GM18508 (cell line): ENCODE data around the gene NKX2-3.

Source experiments
- ATAC-seq: cut with Tn5 transposase; IDR thresholded peaks from one replicate; pipeline ENCODE4 v1.9.1; 2021; ENCODE audit warnings: moderate number of reproducible peaks; ENCODE audit not compliant: insufficient read depth, unreplicated experiment

Gene NKX2-3

GRCh38 chr10:99525897-99526296, 6.8 kb upstream of the NKX2-3 start:
- ATAC-seq: no peak

GRCh38 chr10:99526861-99527504, 5.8 kb upstream of the NKX2-3 start:
- ATAC-seq: no peak

DNA sequence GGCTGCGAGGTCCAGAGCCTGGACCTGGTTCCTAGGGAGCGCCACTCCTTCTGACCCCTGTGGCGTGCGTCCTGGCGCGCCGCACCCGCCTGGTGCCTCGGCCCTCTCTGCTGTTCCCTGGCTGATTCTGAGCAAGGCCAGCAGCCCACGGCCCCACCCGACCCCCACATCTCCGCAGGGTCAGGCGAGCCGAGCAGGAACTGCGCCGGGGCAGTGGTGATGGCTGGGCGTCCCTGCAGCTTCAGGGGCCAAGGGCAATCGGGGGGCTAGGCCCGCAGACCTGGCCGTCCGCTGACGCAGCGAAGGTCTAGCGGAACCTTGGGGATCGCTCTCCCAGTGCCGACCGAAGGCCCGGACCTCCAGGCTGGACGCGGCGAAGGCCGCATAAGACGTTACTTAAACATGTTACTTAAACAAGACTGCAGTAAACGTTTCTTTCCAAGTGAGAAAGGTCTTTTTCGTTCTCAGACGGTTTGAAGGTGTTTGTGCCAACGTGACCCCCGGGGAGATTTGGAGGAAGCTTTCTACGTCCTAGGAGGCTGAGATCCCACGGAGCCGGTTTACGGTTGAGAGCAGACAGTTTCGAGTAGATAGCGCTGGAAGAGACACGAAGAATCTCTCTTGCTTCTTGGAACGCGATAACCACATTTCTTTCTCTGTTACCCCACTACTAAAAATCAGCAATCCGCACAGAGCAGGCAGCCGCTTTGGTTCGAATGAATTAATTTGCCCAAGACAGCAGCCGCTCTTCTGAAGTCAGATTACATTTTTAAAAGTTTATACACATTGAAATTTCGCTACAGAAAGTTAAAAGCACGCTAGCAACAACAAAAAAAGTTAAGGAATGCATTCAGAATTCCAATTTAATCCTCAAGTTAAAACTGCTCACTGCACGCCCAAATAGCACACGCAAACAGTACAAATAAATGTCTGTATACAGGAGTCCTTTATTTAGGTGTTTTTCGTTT, 4.9 kb upstream of the NKX2-3 start:
- no peak for ATAC-seq

DNA sequence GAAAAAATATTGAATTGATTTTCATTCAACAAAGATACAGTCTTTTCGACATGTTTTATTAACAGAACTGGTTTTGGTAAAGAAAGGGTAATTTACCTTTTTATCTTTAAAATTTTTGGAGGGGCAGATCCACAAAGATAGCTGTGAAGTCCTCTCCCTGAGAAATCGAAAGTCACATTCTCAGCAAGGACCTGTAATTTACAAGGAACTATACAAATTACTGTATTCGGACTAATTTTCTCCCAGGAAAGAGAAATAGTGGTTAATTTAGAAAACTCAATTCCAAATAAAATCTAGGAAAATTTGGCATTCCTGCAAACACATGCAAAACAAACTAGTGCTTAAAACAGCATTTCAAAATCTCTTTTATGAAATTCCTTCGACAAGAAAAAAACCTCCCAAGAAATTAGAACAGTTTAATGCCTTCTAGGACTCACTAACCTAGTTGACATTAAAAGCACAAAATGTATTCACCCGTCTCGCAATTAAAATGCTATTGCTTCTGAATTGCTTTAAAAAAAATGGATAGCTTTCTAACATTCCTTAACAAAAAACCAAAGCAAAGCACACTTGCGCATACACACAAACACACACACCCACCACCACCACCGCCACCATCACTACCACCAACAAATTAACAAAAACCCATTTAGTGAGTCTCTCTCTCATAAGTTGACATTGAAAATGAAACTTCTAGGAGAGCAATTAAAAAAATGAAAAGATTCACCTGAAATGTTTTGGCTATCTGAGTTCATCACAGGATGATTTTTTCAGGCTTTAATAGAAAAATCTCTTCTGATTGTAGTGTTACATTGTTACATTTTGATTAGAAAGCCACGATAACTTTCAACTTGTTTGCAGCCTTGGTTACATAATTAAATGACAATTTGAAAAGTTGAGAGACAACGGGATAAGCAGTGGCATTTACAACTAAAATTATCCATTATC, 4.0 kb upstream of the NKX2-3 start:
- no peak for ATAC-seq

- no peak for ATAC-seq
Measured at GRCh38 chr10:99529591-99530107, 3.1 kb upstream of the NKX2-3 start.

DNA sequence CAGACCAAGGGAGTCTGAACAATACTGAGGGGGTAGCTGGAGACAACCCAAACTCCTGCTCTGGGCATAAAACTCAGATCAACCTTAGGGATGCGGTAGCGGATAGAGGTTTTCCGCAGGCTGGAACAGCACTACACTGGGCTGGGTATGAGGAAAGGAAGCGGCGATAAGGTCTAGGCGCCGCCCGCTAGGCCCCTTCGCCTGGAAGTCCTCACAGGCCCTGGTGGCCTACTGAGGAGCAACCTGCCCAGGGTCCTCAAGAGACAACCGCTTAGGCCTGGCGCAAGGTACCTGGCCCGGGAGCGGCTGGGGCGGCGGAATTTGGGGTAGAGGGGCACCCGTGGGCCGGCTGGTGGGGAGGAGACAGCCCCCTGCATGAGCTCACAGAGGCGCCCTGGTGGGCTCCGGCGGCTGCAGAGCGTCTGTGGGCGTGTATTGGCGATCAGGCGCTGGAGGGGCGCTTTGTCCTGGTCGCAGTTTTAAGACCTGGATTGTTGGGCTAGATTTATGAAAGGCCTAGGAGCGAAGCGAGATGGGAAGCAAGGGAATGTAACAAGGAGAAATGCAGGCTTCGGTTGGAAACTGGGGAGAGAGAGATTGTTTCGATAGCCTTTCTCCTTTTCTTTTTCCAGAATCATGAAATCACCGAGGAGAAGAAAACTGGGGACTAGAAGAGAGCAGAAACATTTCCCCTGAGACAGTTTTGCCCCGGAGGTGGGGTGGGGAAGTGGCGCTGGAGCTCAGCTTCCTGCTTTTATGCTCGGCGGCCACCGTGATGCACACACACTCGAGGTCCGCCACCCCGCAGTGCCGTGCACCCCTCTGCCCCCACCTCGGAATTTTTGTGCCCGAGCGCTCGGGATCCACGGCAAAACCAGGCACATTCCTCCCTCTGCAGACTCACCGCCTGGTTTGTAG, 2.4 kb upstream of the NKX2-3 start:
- ATAC-seq: no peak

DNA sequence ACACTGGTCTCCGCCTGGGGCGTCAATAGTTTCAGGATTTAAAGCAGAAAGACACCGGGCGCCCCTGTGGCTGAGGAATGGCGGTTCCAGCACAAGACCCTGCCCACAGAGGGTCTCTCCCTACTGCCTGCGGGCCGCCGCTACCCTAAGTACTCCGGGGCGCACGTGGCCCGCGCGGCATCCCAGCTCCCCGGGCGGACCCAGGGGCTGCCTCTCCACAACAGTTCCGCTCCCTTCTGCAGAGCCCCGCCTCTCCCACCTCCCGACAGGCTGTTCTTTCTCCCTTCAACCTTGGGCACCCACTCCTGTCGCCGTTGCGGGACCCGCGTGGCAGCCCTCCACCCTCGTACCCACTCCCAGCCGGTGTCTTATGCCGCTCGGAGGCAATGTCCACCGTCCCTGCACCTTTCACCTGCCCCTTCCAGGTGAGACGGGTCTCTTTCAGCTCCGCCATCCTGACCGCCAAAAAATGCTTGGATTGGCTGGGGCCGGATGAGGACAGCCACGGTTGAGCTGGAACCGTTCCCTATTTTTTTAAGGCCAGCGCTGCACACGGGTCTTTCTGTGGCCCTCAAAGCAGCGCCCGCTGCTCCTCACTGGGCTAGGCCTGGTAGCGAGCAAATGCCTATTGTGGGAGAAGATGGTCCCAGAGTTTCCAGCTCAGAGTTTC, 1.6 kb upstream of the NKX2-3 start:
- ATAC-seq: no peak

DNA sequence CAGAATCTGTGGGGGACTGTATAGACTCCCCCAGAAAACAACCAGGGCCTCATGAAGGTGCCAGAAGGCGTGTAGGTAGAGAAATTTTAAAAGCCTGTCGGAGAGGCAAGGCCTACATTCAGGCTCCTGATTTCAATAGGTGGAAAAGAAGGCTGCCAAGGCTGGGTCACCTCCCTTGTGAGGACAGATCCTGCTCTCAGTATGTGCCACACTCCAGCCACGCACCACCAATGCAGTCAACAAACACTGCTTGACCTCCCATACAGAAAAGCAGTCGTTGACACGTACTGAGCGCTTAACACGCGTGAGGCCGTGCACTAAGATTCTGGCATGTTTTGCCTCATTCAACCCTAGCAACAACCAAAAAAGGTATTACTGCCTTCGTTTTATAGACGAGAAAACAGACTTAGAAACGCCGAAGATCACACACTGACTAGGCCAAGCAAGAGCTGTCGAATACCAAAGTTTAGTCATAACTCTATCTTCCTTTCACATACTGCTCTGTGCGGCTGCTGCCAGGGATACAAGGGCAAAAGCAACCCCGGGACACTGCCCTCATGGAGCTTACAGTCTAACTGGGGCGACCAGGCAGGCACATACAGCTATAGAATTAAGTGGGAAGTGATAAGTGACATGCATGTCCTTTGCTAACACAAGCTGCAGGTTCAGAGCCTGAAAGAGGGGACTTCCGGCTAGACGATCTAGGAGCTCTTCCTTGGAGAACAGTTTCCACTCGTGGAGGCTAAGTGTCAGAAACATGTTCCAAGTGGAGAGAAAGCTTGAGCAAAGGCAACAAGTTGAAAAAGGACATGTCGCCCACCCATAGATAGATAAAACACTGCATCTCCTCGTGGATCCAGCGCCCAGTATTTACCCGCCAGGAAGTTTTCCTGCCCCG, 797 bp upstream of the NKX2-3 start:
- ATAC-seq: no peak

- no peak for ATAC-seq
Measured at GRCh38 chr10:99533496-99534449, 1.0 kb downstream of the NKX2-3 start.

DNA sequence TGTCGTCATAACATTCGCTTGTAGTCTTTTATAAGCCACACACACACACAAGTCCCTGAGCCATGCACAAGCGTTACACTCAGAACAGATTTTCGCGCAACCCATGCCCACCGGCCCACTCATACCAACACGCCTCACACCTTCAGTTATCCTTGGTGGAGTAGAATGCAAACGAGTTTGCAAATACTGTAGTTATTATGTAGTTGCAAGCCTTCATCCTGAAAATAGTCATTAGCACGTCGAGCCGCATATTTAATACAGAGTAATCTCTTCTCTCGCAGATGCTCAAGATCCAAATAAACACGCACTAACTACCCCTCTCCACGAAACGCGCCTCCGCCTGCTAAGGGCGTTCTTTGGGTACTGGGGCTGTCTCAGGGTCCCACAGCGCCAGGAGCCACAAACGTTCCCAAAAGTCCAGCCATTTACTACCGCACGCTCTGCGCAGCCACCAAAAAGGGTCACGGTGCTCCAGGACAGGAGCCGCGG, 1.8 kb downstream of the NKX2-3 start:
- ATAC-seq: no peak

GRCh38 chr10:99534939-99535763, 2.4 kb downstream of the NKX2-3 start:
- no peak for ATAC-seq

DNA sequence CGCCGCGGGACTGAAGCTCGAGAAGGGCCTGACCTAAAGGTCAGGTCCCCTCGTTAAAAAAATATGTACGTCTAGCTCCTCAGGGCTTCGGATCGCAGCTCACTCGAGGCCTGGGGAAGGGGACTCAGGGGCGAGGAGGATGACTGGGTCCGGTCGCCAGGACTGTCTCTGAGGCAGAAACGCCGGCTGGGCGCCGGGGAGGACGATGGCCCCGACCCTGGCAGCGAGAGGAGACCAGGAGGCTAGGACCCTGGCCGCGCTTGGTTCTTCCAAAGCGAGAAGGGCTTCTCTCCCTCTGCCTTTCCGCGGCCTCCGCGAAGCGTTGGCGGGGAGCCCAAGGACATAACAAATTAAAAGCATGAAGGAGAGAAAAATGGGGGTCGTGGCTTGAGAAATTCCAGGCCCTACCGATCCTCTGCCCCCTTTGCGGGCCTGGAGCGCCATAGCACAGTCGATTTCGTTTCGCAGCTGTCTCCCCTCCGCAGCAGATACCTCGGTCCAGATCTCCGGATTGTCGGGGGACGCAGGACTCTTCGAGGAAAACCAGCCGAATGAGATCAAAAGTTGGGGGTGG, 3.1 kb downstream of the NKX2-3 start:
- no peak for ATAC-seq

GRCh38 chr10:99536338-99537085, 3.8 kb downstream of the NKX2-3 start:
- ATAC-seq: no peak

DNA sequence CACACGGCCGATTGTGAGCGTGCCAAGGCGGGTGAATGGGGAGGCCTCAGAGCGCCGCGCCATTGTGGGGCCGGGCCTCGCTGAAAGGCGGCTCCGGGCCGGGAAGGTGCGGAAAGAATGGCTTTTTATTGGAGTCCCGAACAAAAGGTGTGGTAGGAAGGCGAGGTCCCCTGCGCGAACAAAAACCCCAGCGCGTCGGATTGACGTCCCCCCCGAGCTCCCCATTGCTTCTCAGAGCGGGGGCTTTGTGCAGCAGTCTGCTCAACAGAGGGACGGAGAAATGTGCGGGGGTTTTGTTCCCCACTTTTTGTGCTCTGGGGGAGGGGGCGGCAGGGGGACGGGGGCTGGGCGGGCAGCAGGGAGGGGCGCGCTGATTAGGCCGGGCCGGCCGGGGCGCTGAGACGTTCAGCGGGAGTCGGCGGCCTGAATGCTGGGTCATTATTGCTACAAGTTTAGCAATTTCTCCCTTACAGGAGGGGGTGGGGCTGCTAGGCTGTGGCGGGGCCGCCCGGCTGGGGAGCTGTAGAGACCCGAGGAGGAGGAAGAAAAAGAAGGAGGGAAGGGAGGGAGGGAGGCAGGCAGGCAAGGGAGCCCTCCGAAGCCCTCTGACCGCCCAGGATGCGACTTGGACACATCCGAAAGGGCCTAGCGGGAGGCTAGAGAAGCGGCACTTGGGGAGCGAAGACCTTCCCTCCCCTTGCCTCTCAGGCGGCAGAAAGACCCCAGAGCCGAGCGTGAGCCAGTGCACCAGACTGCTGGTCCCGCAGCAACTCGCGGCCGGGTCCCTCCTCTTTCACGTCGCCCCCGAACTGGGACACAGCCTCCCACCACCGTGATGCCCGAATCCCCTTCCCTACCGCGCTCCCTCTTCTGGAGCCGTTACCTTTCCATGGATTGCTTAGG, 4.6 kb downstream of the NKX2-3 start:
- no peak for ATAC-seq
